Nucleus accumbens (tissue), 56 donors: ENCODE measurements around the gene PI4K2A.
"Not testable (repeated sequence)": the region's sequence is repeated elsewhere in the genome, so short reads cannot be mapped to it uniquely, and the experiment has no call there.

Experiments
- DNase-seq, 56 donors: peaks; one replicate each; lab custom pipeline; 2025; lab: John Stamatoyannopoulos, UW

Gene PI4K2A

DNA sequence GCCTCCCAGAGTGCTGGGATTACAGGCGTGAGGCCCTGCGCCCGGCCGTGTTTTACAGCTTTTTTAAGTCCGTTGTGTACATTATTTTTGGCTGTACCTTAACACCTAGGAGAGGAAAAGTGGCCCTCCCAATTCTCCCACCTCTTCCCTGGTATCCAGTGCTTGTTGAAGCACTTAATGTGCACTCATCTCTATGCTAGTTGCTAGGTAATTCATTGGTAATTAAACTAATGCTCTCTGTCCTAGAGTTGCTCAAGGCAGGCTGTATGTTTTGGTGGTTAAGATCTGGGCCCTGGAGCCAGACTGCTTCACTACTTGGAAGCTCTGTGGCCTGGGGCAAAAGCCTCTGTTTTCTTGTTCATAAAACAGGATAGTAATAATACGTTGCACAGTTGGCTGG is 27.0 kb downstream of the PI4K2A start:
- no peak for DNase-seq

GRCh38 chr10:97669571-97669970 is 29.1 kb downstream of the PI4K2A start:
- DNase-seq: no peak

DNA sequence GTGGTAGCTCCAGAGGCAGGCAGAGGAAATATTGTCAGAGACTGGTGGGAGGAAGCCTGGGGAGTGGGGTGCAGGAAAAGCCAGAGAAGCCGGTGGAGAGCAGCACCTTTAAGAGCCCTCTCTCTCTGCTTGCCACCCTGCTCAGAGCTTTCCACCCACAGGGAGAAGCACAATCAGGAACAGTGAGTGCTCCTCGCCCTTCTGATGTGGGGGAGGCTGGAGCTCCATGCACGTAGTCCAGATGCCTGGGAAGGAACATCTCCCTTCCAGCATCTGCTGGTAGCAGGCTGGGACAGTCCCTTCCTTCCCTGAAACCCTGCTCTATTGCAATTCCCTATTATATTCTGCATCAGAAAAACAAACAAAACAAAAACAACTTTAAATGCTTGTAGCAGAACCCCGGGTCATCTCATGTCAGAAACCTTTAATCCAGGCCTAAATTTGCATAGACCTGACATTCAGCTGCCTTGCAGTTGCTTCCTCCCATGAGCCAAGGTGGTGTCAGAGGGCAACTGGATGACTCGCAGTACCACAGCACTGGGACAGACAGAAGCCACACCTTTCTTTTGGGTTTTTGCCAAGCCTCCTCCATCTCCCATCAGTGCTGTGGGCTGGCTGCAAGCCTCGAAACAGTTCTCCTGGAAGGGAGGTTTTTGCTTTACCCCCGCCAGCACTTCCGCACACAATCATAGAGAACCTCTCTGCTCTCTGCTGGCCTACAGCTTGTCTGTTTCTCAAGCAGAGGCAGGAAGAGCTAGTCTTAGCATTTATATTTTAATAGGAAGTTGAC is 33.5 kb downstream of the PI4K2A start:
- peak in 27 of 56 donors; percentile 16 to 81 (median 48) for DNase-seq

- DNase-seq: no peak
Measured at GRCh38 chr10:97675222-97675621, 34.8 kb downstream of the PI4K2A start.

- peak in 11 of 56 donors; percentile 12 to 49 (median 16) for DNase-seq
Measured at GRCh38 chr10:97676770-97677581, 36.5 kb downstream of the PI4K2A start.

- no peak for DNase-seq
Measured at GRCh38 chr10:97679594-97679993, 39.1 kb downstream of the PI4K2A start.

- no peak for DNase-seq
Measured at GRCh38 chr10:97682042-97682441, 41.6 kb downstream of the PI4K2A start.

DNA sequence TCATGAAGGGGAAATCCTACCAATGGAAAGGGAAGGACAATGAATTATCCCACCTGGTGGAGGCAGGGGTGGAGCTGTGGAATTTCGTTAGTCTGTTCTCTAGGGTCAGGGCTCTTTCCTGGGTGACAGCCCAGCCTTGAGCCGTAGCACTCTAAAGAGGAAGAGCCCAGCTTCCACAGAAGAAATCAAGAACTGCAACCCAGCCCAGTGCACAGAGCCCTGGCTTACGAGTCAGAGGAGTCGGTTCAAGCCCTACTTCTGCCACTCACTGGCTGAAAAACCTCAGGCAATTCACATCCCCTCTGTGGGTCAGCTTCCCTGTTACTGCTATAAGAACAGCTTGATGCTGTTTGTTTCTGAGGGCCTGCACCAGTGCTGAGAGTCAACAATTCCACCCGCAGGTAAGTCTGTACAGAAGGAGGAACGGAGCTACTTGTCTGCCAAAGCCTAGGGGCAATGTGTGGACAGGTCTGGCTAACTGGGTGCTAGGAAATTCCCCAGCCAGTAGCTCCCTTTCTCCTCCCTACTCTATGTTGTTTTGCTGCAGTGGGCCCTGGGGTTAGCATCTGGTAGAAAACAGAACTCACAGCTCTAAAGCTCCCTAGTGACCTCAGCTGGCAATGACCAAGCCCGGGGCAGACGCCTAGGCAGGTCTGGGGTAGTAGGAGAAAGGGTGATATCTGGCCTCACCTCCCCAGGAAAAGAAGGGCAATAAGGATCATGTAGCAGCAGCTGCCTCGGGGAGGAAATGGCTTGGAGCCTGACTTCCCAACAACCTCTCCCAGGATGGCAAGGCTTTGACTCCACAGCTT is 43.3 kb downstream of the PI4K2A start:
- peak in 1 of 56 donors; percentile 28 for DNase-seq

- not testable (repeated sequence) for DNase-seq
Measured at GRCh38 chr10:97684368-97684713, 43.9 kb downstream of the PI4K2A start.

GRCh38 chr10:97684866-97685394 is 44.5 kb downstream of the PI4K2A start:
- DNase-seq: no peak

- no peak for DNase-seq
Measured at GRCh38 chr10:97685395-97685958, 45.0 kb downstream of the PI4K2A start.

GRCh38 chr10:97686301-97686961 is 46.0 kb downstream of the PI4K2A start:
- peak in 2 of 56 donors; percentile 57 to 58 for DNase-seq

- peak; percentile 56 to 97 (median 89) for DNase-seq
Measured at GRCh38 chr10:97686962-97687784, 46.7 kb downstream of the PI4K2A start, which contains the start of gene AVPI1. Gene AVPI1 (minus strand): TSS chr10:97687241. CDS start chr10:97679905, 7,336 bp downstream.

GRCh38 chr10:97687785-97688781 is 47.6 kb downstream of the PI4K2A start:
- peak in 1 of 56 donors; percentile 14 for DNase-seq

- DNase-seq: no peak
Measured at GRCh38 chr10:97689559-97690020, 49.1 kb downstream of the PI4K2A start.

DNA sequence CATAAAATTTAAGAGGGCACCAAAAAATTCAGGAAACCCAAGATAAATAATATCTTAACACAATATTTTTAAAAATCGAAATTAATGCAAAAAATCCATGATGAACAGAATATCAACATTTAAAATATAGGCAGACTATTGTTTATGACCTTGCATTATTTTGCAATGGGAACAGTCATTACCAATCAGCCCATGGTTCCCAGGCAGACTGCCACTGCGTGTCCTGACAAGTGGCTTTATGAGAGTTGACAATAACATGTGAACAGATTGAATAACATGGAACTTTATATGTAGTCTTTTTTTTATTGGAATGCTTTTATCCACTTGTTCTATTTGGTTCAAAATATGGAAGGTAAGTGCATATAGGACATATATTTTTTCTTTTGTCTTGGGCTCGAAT is 49.7 kb downstream of the PI4K2A start:
- no peak for DNase-seq

GRCh38 chr10:97698072-97698655 is 57.7 kb downstream of the PI4K2A start:
- DNase-seq: not testable (repeated sequence)
